ENCODE results near the gene CARHSP1. TPM values are rescaled to one million over a fixed set of nuclear protein-coding genes. Genes with fewer than 3 reads are reported as not detected.
"Not testable (repeated sequence)": the region's sequence is repeated elsewhere in the genome, so short reads cannot be mapped to it uniquely, and the experiment has no call there.

Gene CARHSP1
- polyA plus RNA-seq, 1 of the 3 experiments (the other 2 are of a cell fraction), result 93.6 TPM

GRCh38 chr16:8846401-8846932, 22.3 kb downstream of the CARHSP1 start (continued):
- TF ChIP-seq FOSL2 (IDR thresholded peaks at IDR 0.05; ENCODE audit: borderline replicate concordance, low read depth) (no peak), CTCF (IDR thresholded peaks at IDR 0.05) (no peak), JUND (IDR thresholded peaks at IDR 0.05) (no peak)

GRCh38 chr16:8845699-8846298, 23.0 kb downstream of the CARHSP1 start:
- H3K4me3 ChIP-seq (ENCODE audit: low read depth in 2 of 2, low read length in 1 of 2), result no peak overlapping the region
- TF ChIP-seq SIN3A (IDR thresholded peaks at IDR 0.05; ENCODE audit: borderline replicate concordance, low read depth, low read length) (no peak), ELF1 (IDR thresholded peaks at IDR 0.05) (no peak), RCOR1 (IDR thresholded peaks at IDR 0.05; ENCODE audit: low read length) (no peak), MAX (IDR thresholded peaks at IDR 0.05; ENCODE audit: low read depth) (no peak), RAD21 (IDR thresholded peaks at IDR 0.05; ENCODE audit: low read length) (no peak), RFX5 (IDR thresholded peaks at IDR 0.05; ENCODE audit: low read length) (no peak), NRF1 (IDR thresholded peaks at IDR 0.05; ENCODE audit: low read depth, low read length) (no peak), FOXJ3 (CRISPR knock-in tag; IDR thresholded peaks at IDR 0.05) (no peak), GATA2 (CRISPR knock-in tag; IDR thresholded peaks at IDR 0.05) (no peak), YY1 (IDR thresholded peaks at IDR 0.05; ENCODE audit: low read depth) (no peak), JUND (IDR thresholded peaks at IDR 0.05) (no peak), CHD2 (IDR thresholded peaks at IDR 0.05; ENCODE audit: low read length, partially characterized antibody) (no peak), TCF12 (IDR thresholded peaks at IDR 0.05) (no peak), IRF3 (IDR thresholded peaks at IDR 0.05; ENCODE audit: low read depth, low read length) (no peak), MEF2A (IDR thresholded peaks at IDR 0.05; ENCODE audit: borderline replicate concordance, low read depth) (no peak), TEAD4 (IDR thresholded peaks at IDR 0.05; ENCODE audit: borderline replicate concordance, insufficient read depth) (no peak)
- no peak overlapping the region for H2AFZ ChIP-seq (ENCODE audit: low read depth)
- no peaks in the 10 kb centered on the region for H3K9me2 ChIP-seq
- peaks cover 48% of the 10 kb centered on the region for H3F3A ChIP-seq (replicated peaks; ENCODE audit: insufficient read depth)
- no peak overlapping the region for H3K9ac ChIP-seq
- POLR2A ChIA-PET, result no interaction called here
- DNase-seq, result peak; percentile 7
- peaks cover 35% of the 10 kb centered on the region for H4K20me1 ChIP-seq (ENCODE audit: insufficient read depth)
- H3K4me2 ChIP-seq, result no peak overlapping the region
- peaks cover 27% of the 10 kb centered on the region; the same call in 1 of the 2 replicates for H3K79me2 ChIP-seq (ENCODE audit: insufficient read depth)
- CTCF ChIA-PET, result no interaction called here
- H3K27ac ChIP-seq (ENCODE audit: low read depth in 2 of 2, low read length in 1 of 2), result no peak overlapping the region
- 96% methylated on average over 7 of the region's 7 CpGs for WGBS (ENCODE audit: low lambda C conversion rate)
- H3K36me3 ChIP-seq (replicated peaks in 1 of 2; ENCODE audit: control insufficient read depth in 1 of 2, insufficient read depth in 2 of 2, low read length in 1 of 2), result peaks cover 6 to 25% of the 10 kb centered on the region in 2 experiments
- peaks cover 13 to 21% of the 10 kb centered on the region in 2 experiments; a peak in 3 of 4 replicates for H3K4me1 ChIP-seq (ENCODE audit: control insufficient read depth in 1 of 2, insufficient read depth in 2 of 2, low read depth in 1 of 2, low read length in 1 of 2)
- no peaks in the 10 kb centered on the region for H3K27me3 ChIP-seq (ENCODE audit: insufficient read depth)
- H3K9me3 ChIP-seq, result no peaks in the 10 kb centered on the region

- CTCF ChIA-PET; H3K27me3 ChIP-seq (ENCODE audit: insufficient read depth); H3K4me2 ChIP-seq; DNase-seq; H3K9me3 ChIP-seq; H3K9me2 ChIP-seq; H3K9ac ChIP-seq; H3K4me3 ChIP-seq (ENCODE audit: low read depth in 2 of 2, low read length in 1 of 2); H2AFZ ChIP-seq (ENCODE audit: low read depth); POLR2A ChIA-PET; H3K4me1 ChIP-seq (ENCODE audit: control insufficient read depth in 1 of 2, insufficient read depth in 2 of 2, low read depth in 1 of 2, low read length in 1 of 2); H3K27ac ChIP-seq (ENCODE audit: low read depth in 2 of 2, low read length in 1 of 2): not testable (repeated sequence)
- peaks cover 0 to 10% of the 10 kb centered on the region in 2 experiments for H3K36me3 ChIP-seq (replicated peaks in 1 of 2; ENCODE audit: control insufficient read depth in 1 of 2, insufficient read depth in 2 of 2, low read length in 1 of 2)
- 81% methylated on average over 10 of the region's 12 CpGs for WGBS (ENCODE audit: low lambda C conversion rate)
- peaks cover 50% of the 10 kb centered on the region for H3K79me2 ChIP-seq (ENCODE audit: insufficient read depth)
- H4K20me1 ChIP-seq (ENCODE audit: insufficient read depth), result peaks cover 31% of the 10 kb centered on the region
- H3F3A ChIP-seq (replicated peaks; ENCODE audit: insufficient read depth), result peaks cover 27% of the 10 kb centered on the region
These were observed 25.5 kb downstream of the CARHSP1 start for GRCh38 chr16:8843296-8843695.

GRCh38 chr16:8842016-8842415, 26.8 kb downstream of the CARHSP1 start:
- Histone ChIP-seq H4K20me1 (ENCODE audit: insufficient read depth) (peaks cover 40% of the 10 kb centered on the region), H3F3A (replicated peaks; ENCODE audit: insufficient read depth) (peaks cover 15% of the 10 kb centered on the region), H3K79me2 (ENCODE audit: insufficient read depth) (peaks cover 62% of the 10 kb centered on the region)
- H3K4me1 ChIP-seq (ENCODE audit: control insufficient read depth in 1 of 2, insufficient read depth in 2 of 2, low read depth in 1 of 2, low read length in 1 of 2); H3K27me3 ChIP-seq (ENCODE audit: insufficient read depth); H3K9me3 ChIP-seq; H2AFZ ChIP-seq (ENCODE audit: low read depth); H3K27ac ChIP-seq (ENCODE audit: low read depth in 2 of 2, low read length in 1 of 2); DNase-seq; H3K36me3 ChIP-seq (replicated peaks in 1 of 2; ENCODE audit: control insufficient read depth in 1 of 2, insufficient read depth in 2 of 2, low read length in 1 of 2); H3K4me3 ChIP-seq (ENCODE audit: low read depth in 2 of 2, low read length in 1 of 2); H3K9ac ChIP-seq; H3K9me2 ChIP-seq; H3K4me2 ChIP-seq; CTCF ChIA-PET; POLR2A ChIA-PET: not testable (repeated sequence)
- whole genome bisulfite sequencing (ENCODE audit: low lambda C conversion rate), result 80% methylated on average over 4 of the region's 4 CpGs

Data from SK-N-SH (cell line).